Activated CD4-positive, alpha-beta T cell treated with anti-CD3 and anti-CD28 coated beads, Interleukin-10, Interleukin-2, amounts not matched to agents 100 ng/mL and 50 ng/mL, durations not matched to agents 16 hours and 8 hours (primary cell): ENCODE measurements around the gene TAF12.
A peak's percentile ranks its signal among the peaks of the same experiment; 100 is the strongest.
"Not testable (repeated sequence)": the region's sequence is repeated elsewhere in the genome, so short reads cannot be mapped to it uniquely, and the experiment has no call there.

Source experiments
- DNase-seq: peaks from one replicate; pipeline ENCODE4 v3.0.0-alpha.2; 2020

The TAF12 gene

GRCh38 chr1:28580722-28581530 is 61.9 kb downstream of the TAF12 start:
- DNase-seq = peak; percentile 66

- DNase-seq = peak; percentile 14
These were observed 63.5 kb downstream of the TAF12 start for GRCh38 chr1:28579401-28579800.

GRCh38 chr1:28578696-28579218 is 64.1 kb downstream of the TAF12 start:
- DNase-seq = peak; percentile 18

GRCh38 chr1:28577738-28578536 is 64.9 kb downstream of the TAF12 start:
- peak; percentile 59 for DNase-seq

- peak; percentile 69 for DNase-seq
These were observed 65.7 kb downstream of the TAF12 start for GRCh38 chr1:28577052-28577678.

- DNase-seq = no peak
These were observed 69.3 kb downstream of the TAF12 start for GRCh38 chr1:28573564-28573963.

GRCh38 chr1:28572891-28573290 is 70.0 kb downstream of the TAF12 start:
- not testable (repeated sequence) for DNase-seq

GRCh38 chr1:28571911-28572310 is 71.0 kb downstream of the TAF12 start:
- no peak for DNase-seq

- DNase-seq = no peak
These were observed 75.9 kb downstream of the TAF12 start for GRCh38 chr1:28566931-28567330.

GRCh38 chr1:28565726-28566125 is 77.1 kb downstream of the TAF12 start:
- no peak for DNase-seq

GRCh38 chr1:28565040-28565439 is 77.8 kb downstream of the TAF12 start:
- DNase-seq = no peak

GRCh38 chr1:28564310-28564709 is 78.6 kb downstream of the TAF12 start:
- no peak for DNase-seq

GRCh38 chr1:28560886-28561285 is 82.0 kb downstream of the TAF12 start:
- no peak for DNase-seq
